Caco-2 (cell line): ENCODE results near the gene CEACAM18. TPM values are rescaled to one million over a fixed set of nuclear protein-coding genes. Genes with fewer than 3 reads are reported as not detected.

ENCODE experiments used
- BruUV-seq: library from RNA; stranded (reverse); fragments of 400-500 nt; replicated peaks from 2 replicates; lab custom pipeline; 2021; lab: Mats Ljungman, UMichigan
- CTCF ChIA-PET: fragments of 300-600 bp; sonication (Branson Sonifier 250); formaldehyde crosslinking; loops from one replicate; lab custom pipeline; 2022; ENCODE audit warnings: antibody characterized with exemption; lab: Charles Lee
- POLR2A ChIA-PET: fragments of 300-600 bp; sonication (Branson Sonifier 250); formaldehyde crosslinking; loops from one replicate; lab custom pipeline; 2022; ENCODE audit warnings: antibody characterized with exemption; lab: Charles Lee
- DNase-seq, 2 experiments: peaks; one replicate each; pipeline versions ENCODE4 v3.0.0 to v3.0.0-alpha.2; 2020 to 2022
- H3K27me3 ChIP-seq: replicated peaks from 2 replicates; pipeline ENCODE4 v1.6.0; 2011; ENCODE audit warnings: low read length; ENCODE audit not compliant: control insufficient read depth, insufficient read depth
- H3K36me3 ChIP-seq: 2 replicates; pipeline ENCODE4 v1.5.1; 2011; ENCODE audit warnings: low read length; ENCODE audit not compliant: control insufficient read depth, insufficient read depth
- H3K4me1 ChIP-seq: fragments of 250-450 bp; sonication (Bioruptor Pico); 2 replicates; pipeline ENCODE4 v1.5.1; 2020; ENCODE audit warnings: mild to moderate bottlenecking
- H3K4me3 ChIP-seq: 2 replicates; pipeline ENCODE4 v1.5.1; 2011; ENCODE audit warnings: low read depth, mild to moderate bottlenecking, control low read depth, low read length
- H3K9me3 ChIP-seq: fragments of 250-450 bp; sonication (Bioruptor Pico); 2 replicates; pipeline ENCODE4 v1.5.1; 2020; ENCODE audit warnings: mild to moderate bottlenecking, moderate library complexity
- H3K27ac Mint-ChIP-seq: one replicate; pipeline ENCODE4 v1.8.0; 2022; ENCODE audit warnings: mixed read lengths; ENCODE audit not compliant: unreplicated experiment
- H3K27me3 Mint-ChIP-seq: one replicate; pipeline ENCODE4 v1.8.0; 2022; ENCODE audit warnings: mixed read lengths; ENCODE audit not compliant: insufficient read depth, unreplicated experiment
- H3K36me3 Mint-ChIP-seq: one replicate; pipeline ENCODE4 v1.8.0; 2022; ENCODE audit warnings: mild to moderate bottlenecking, mixed read lengths; ENCODE audit not compliant: insufficient read depth, unreplicated experiment
- H3K4me1 Mint-ChIP-seq: one replicate; pipeline ENCODE4 v1.8.0; 2022; ENCODE audit warnings: low read depth, mixed read lengths; ENCODE audit not compliant: unreplicated experiment
- H3K4me3 Mint-ChIP-seq: one replicate; pipeline ENCODE4 v1.8.0; 2022; ENCODE audit warnings: mild to moderate bottlenecking, moderate library complexity, mixed read lengths; ENCODE audit not compliant: unreplicated experiment
- H3K9me3 Mint-ChIP-seq: one replicate; pipeline ENCODE4 v1.8.0; 2022; ENCODE audit warnings: mixed read lengths; ENCODE audit not compliant: unreplicated experiment
- CTCF ChIP-seq, 2 experiments: fragments of 200-600 bp in 1 of 2; IDR thresholded peaks; 1 replicate in 1 of 2; 2 replicates in 1 of 2; pipeline versions ENCODE4 v1.5.1 to v1.8.0; 2011 to 2022; ENCODE audit warnings: antibody characterized with exemption in 1 of 2, control low read depth in 1 of 2, inconsistent platforms in 1 of 2, low read depth in 1 of 2, low read length in 1 of 2, mild to moderate bottlenecking in 1 of 2, moderate library complexity in 1 of 2; ENCODE audit not compliant: insufficient read depth in 1 of 2, severe bottlenecking in 1 of 2, unreplicated experiment in 1 of 2
- intact Hi-C: fragments of 100-400 bp; cut with micrococcal nuclease; formaldehyde crosslinking; loops from one replicate; pipeline ENCODE4 v1.10.0; 2022; ENCODE audit not compliant: unreplicated experiment
- total RNA-seq: library from RNA; stranded (reverse); gene quantifications from 2 replicates; pipeline ENCODE4 v1.2.3, GENCODE V29; 2022

CEACAM18 gene
- total RNA-seq, 1 experiment from 2014 or later = not detected

DNA sequence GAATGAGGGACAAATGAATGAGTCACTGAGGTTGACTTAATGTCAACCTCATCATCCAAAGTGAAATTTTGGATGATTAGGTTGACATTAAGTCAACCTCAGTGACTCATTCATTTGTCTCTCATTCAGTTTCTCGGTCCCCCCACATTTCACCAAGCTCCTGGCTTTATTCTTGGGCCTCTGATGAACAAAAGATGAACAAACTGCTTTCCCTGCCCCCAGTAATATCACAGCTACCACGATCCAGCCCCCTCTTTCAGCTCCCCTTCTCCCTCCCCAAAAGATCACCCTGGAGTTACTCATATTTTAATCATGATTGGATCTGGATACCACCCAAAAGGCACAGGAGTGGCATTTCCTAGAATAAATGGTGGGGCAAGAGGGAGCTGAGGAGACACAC is 10.8 kb downstream of the CEACAM18 start:
- no peaks in the 10 kb centered on the region for H3K36me3 Mint-ChIP-seq
- no peak overlapping the region for H3K4me3 Mint-ChIP-seq
- peaks cover 7% of the 10 kb centered on the region for H3K27me3 Mint-ChIP-seq
- no peak overlapping the region for H3K27ac Mint-ChIP-seq
- H3K9me3 Mint-ChIP-seq = peaks cover 10% of the 10 kb centered on the region
- intact Hi-C loops = no loop called here
- no peak overlapping the region for H3K4me3 ChIP-seq
- no peak for TF ChIP-seq CTCF (IDR thresholded peaks at IDR 0.05; ENCODE audit: insufficient read depth in 1 of 2, low read depth in 1 of 2, low read length in 1 of 2, severe bottlenecking in 1 of 2, unreplicated experiment in 1 of 2)
- H3K36me3 ChIP-seq = no peaks in the 10 kb centered on the region
- no peaks in the 10 kb centered on the region for H3K9me3 ChIP-seq
- DNase-seq = no peak
- no peaks in the 10 kb centered on the region for H3K4me1 Mint-ChIP-seq
- ChIA-PET POLR2A (no interaction called here), CTCF (no interaction called here)
- H3K4me1 ChIP-seq = no peaks in the 10 kb centered on the region
- no TSS peak for BruUV-seq
- H3K27me3 ChIP-seq = no peaks in the 10 kb centered on the region

GRCh38 chr19:51490676-51491075 is 12.3 kb downstream of the CEACAM18 start:
- no TSS peak for BruUV-seq
- CTCF ChIA-PET = no interaction called here
- TF ChIP-seq CTCF (IDR thresholded peaks at IDR 0.05; ENCODE audit: insufficient read depth in 1 of 2, low read depth in 1 of 2, low read length in 1 of 2, severe bottlenecking in 1 of 2, unreplicated experiment in 1 of 2) = no peak
- Histone ChIP-seq H3K27me3 (no peaks in the 10 kb centered on the region), H3K4me3 (no peak overlapping the region), H3K4me1 (no peaks in the 10 kb centered on the region), H3K9me3 (no peaks in the 10 kb centered on the region), H3K36me3 (no peaks in the 10 kb centered on the region)
- Mint-ChIP-seq H3K9me3 (peaks cover 7% of the 10 kb centered on the region), H3K27ac (no peak overlapping the region), H3K36me3 (no peaks in the 10 kb centered on the region), H3K27me3 (peaks cover 7% of the 10 kb centered on the region), H3K4me1 (no peaks in the 10 kb centered on the region), H3K4me3 (no peak overlapping the region)
- intact Hi-C loops = no loop called here
- no peak for DNase-seq
- POLR2A ChIA-PET = no interaction called here

- intact Hi-C loops = no loop called here
- Mint-ChIP-seq H3K4me3 (no peak overlapping the region), H3K27me3 (peaks cover 6% of the 10 kb centered on the region), H3K9me3 (no peaks in the 10 kb centered on the region), H3K4me1 (no peaks in the 10 kb centered on the region), H3K27ac (no peak overlapping the region), H3K36me3 (no peaks in the 10 kb centered on the region)
- Histone ChIP-seq H3K9me3 (no peaks in the 10 kb centered on the region), H3K27me3 (no peaks in the 10 kb centered on the region), H3K36me3 (no peaks in the 10 kb centered on the region), H3K4me3 (no peak overlapping the region), H3K4me1 (no peaks in the 10 kb centered on the region)
- CTCF ChIA-PET = no interaction called here
- POLR2A ChIA-PET = no interaction called here
- no peak for DNase-seq
- no peak for TF ChIP-seq CTCF (IDR thresholded peaks at IDR 0.05; ENCODE audit: insufficient read depth in 1 of 2, low read depth in 1 of 2, low read length in 1 of 2, severe bottlenecking in 1 of 2, unreplicated experiment in 1 of 2)
- no TSS peak for BruUV-seq
These were observed 13.2 kb downstream of the CEACAM18 start for GRCh38 chr19:51491586-51491985.
